HG02938 (cell line): ENCODE measurements around the gene OR52D1.

Experiments used
- ATAC-seq: cut with Tn5 transposase; IDR thresholded peaks from one replicate; pipeline ENCODE4 v1.9.1; 2021; ENCODE audit warnings: mild to moderate bottlenecking, moderate library complexity; ENCODE audit not compliant: unreplicated experiment

Gene OR52D1

GRCh38 chr11:5509803-5510202 lies 21.3 kb downstream of the OR52D1 start, which contains the start of gene UBQLN3:
UBQLN3 (minus strand) TSS chr11:5509957; CDS start chr11:5509558, 399 bp downstream.
- no peak for ATAC-seq

- ATAC-seq: no peak
Observed at GRCh38 chr11:5514841-5515240, 26.4 kb downstream of the OR52D1 start.

- no peak for ATAC-seq
Observed at GRCh38 chr11:5516599-5516998, 28.1 kb downstream of the OR52D1 start, which contains the start of gene UBQLNL. UBQLNL (minus strand) TSS chr11:5516699; CDS start chr11:5516441, 258 bp downstream.

GRCh38 chr11:5521540-5521939 lies 33.1 kb downstream of the OR52D1 start:
- no peak for ATAC-seq

GRCh38 chr11:5522308-5522707 lies 33.8 kb downstream of the OR52D1 start:
- ATAC-seq: no peak

GRCh38 chr11:5524756-5525155 lies 36.3 kb downstream of the OR52D1 start:
- ATAC-seq: no peak

- ATAC-seq: no peak
Observed at GRCh38 chr11:5527716-5528115, 39.2 kb downstream of the OR52D1 start.

GRCh38 chr11:5528495-5528894 lies 40.0 kb downstream of the OR52D1 start:
- no peak for ATAC-seq

GRCh38 chr11:5531053-5531831 lies 42.8 kb downstream of the OR52D1 start:
- no peak for ATAC-seq

GRCh38 chr11:5534046-5534445 lies 45.6 kb downstream of the OR52D1 start:
- no peak for ATAC-seq

- no peak for ATAC-seq
Observed at GRCh38 chr11:5536482-5536881, 48.0 kb downstream of the OR52D1 start.
